Fibroblast of the aortic adventitia (primary cell): ENCODE results near the gene SLC38A10. TPM values are rescaled to one million over a fixed set of nuclear protein-coding genes. Genes with fewer than 3 reads are reported as not detected.
"Not testable (repeated sequence)": the region's sequence is repeated elsewhere in the genome, so short reads cannot be mapped to it uniquely, and the experiment has no call there.

Experiments used
- DNase-seq: peaks from one replicate; pipeline ENCODE4 v3.0.0-alpha.2; 2010; ENCODE audit warnings: low read depth
- H3K4me3 ChIP-seq: 2 replicates; pipeline ENCODE4 v1.5.1; 2011; ENCODE audit warnings: low read depth, mild to moderate bottlenecking, control low read depth, low read length, moderate library complexity
- total RNA-seq: library from RNA; depleted of rRNA; stranded (reverse); fragments of >200 nt; gene quantifications from 2 replicates; pipeline ENCODE4 v1.2.3, GENCODE V29; 2012; ENCODE audit warnings: low replicate concordance
- TF ChIP-seq, protein P1 (sequence below): IDR thresholded peaks from 2 replicates; pipeline ENCODE4 v1.5.1; 2011; ENCODE audit warnings: mild to moderate bottlenecking, low read length, control low read depth, inconsistent platforms; ENCODE audit not compliant: insufficient read depth

Gene SLC38A10
- total RNA-seq, 1 donor = 49.5 TPM

DNA sequence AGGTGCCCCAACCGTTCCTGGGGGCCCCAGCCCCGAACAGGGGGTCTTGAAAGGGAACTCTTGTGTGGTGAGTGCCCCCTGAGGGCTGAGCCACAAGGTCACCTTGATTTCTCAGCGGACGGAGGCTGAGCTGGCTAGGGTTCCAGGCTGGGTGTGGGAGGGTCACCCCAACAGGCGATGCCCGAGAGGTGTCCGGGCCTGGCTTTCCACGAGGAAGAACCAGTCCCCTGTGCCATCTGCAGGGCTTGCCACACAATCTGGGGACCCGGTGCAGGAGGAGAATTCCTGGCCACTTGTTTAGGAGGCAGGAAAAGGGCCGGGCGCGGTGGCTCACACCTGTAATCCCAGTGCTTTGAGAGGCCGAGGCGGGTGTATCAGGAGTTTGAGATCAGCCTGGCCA, 16.8 kb upstream of the SLC38A10 start:
- no peak overlapping the region for H3K4me3 ChIP-seq
- no peak for DNase-seq
- TF ChIP-seq, protein P1, sequence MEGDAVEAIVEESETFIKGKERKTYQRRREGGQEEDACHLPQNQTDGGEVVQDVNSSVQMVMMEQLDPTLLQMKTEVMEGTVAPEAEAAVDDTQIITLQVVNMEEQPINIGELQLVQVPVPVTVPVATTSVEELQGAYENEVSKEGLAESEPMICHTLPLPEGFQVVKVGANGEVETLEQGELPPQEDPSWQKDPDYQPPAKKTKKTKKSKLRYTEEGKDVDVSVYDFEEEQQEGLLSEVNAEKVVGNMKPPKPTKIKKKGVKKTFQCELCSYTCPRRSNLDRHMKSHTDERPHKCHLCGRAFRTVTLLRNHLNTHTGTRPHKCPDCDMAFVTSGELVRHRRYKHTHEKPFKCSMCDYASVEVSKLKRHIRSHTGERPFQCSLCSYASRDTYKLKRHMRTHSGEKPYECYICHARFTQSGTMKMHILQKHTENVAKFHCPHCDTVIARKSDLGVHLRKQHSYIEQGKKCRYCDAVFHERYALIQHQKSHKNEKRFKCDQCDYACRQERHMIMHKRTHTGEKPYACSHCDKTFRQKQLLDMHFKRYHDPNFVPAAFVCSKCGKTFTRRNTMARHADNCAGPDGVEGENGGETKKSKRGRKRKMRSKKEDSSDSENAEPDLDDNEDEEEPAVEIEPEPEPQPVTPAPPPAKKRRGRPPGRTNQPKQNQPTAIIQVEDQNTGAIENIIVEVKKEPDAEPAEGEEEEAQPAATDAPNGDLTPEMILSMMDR = no peak

DNA sequence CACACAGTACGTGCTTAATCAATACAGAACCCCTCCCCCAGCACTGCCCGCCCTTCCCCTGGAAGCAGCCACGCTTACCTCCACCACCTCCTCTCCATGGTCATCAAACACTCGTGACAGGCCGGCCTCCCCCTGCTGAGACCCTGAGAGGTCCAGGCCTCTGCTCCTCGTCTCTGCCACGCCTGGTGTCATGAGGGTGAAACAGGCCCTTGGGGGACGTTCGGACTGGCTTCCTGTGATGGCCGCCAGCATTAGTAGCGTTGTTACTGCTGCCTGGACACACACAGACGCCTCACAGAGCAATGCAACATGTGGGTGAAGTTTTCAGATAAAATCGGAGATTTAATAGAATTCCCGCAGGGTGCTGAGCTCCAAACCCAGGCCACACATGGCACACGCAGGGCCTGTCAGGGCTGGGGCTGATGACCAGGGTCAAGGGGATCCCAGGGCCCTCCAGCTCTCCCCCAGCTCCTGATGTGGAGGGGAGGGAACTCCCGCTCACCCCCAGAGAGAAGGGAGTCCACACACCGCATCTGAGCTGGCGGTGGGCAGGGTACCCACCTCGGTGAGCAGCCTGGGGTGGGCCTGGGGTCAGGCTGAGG, 15.9 kb upstream of the SLC38A10 start:
- no peak overlapping the region for H3K4me3 ChIP-seq
- TF ChIP-seq, protein P1 = no peak
- DNase-seq = no peak

DNA sequence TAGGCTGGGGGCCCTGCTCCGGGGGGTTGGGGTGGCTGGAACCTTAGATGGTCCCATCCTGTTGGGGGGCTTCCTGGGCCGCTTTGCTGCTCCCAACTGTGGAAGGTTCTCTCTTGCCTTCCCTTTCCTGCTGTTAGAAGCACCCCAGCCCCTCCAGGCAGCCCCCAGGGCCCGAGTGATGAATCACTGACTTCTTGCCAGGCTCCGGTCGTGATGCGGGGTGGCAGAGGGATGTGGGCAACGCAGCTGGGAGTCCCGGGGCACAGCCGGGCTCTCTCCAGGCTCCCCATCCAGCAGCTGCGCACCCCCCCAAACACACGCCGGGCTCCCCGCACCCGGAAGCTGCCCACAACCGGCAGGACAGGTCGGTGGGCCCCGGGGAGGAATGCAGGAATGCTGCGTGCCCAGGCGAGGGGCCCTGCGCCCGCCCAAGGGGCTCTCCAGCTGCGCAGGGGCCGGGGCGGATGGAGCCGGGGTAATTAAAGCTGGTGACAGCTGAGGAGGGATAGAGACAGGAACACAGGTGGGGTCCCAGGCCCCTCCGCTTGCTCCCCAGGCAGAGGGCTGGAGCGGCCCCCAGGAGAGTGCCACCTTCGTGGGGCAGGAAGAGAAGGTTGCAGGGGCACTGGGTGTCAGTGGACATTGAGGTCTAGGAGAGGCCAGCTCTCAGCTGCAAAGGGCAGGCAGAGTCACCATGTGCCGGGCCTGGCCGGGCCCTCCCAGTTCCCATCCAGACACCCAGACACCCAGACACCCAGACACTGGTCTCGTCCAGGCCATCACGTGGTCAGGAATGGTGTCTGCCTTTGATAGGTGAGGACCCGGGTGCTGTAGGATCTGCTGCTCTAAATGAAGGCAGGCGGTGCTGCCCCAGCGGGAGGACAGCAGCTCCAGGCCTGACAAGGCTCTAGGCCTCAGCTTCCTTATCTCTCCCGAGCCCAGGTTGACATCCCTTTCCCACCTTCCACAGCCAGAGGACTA, 15.0 kb upstream of the SLC38A10 start:
- H3K4me3 ChIP-seq = no peak overlapping the region
- DNase-seq = no peak
- TF ChIP-seq, protein P1 = no peak

DNA sequence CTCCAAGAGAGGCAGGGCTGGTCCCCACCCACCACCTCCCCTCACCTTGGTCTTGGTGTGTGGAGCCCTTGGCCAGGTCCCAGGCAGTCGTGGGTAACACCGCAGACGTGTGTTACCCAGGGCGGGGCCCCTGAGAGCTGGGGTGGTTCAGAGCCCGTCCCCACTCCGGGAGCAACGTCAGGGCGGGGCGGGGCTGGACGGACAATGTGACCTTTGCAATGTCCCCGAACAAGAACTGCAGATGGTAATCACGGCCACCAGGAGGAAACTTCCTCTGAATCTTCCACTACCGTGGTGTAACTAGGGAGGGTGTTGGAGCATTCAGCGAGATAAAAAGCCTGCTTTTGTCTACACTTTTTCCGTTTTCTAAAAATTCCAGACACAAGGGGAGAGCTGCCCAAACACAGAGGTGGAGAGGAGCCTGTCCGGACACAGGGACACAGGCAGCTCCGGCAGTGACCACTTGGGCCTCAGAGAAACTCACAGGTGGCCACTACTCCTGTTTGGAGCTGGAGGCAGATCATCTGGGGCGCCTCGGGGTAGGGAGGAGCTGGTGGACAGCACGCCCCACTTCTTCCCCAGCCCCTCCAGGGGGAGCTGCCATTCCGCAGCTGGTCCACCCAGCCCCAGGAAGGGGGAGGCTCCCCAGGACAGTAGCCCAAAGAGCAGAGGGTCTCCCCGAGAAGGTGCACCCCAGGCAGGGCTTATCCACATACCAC, 14.2 kb upstream of the SLC38A10 start:
- H3K4me3 ChIP-seq = peak overlapping the region; percentile 17
- TF ChIP-seq, protein P1 = peak; percentile 55
- DNase-seq = peak; percentile 72

DNA sequence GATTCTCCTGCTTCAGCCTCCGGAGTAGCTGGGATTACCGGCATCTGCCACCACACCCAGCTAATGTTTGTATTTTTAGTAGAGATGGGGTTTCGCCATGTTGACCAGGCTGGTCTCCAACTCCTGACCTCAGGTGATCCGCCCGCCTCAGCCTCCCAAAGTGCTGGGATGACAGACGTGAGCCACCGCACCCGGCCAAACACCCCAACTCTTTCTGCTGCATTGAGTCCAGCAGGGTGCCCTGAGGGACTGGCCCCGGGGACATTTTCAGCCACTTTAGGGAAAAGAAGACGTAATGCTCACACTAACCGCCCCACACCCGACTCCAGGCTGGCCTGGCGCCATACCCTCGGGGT, 13.7 kb upstream of the SLC38A10 start:
- H3K4me3 ChIP-seq = not testable (repeated sequence)

DNA sequence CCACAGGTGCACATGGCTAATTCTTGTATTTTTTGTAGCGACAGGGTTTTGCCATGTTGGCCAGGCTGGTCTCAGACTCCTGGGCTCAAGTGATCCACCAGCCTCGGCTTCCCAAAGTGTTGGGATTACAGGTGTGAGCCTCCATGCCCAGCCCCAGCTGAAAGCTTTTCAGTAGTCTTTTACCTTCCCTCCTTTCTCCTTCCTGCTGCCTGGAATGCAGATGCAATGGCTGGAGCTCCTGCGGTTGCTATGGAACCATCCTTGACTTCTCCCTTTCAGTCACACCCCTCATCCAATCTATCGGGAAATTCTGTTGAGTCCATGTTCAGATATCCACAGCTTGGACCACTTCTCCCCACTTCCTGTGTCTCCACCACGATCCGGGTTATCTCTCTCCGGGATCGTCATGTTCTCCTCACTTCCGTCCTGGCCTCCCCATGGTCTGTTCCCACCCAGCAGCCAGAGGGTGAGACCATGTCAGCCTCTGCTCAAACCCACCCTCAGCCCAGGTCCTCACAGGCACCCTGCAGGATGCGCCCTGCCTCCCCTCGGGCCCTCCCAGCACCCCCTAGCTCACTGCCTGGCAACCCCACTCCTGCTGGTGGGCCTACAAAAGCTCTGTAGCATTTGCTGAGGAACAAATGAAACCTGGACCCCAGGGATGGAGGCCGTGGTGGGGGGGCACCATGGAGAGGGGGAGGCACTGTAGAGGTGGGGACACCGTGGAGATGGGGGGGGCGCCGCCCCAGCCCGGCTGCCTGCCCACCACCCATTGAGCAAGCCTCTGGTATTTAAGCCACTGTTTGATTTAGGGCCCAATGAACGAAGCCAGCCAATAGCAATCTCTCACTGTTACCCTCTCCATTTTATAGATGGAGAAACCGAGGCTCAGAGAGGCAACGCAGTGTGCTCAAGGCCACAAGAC, 12.8 kb upstream of the SLC38A10 start:
- no peak overlapping the region for H3K4me3 ChIP-seq
- TF ChIP-seq, protein P1 = no peak
- DNase-seq = no peak

More for the DNA sequence above, 13.7 kb upstream of the SLC38A10 start:
- DNase-seq = not testable (repeated sequence)
